Body of pancreas (tissue), 4 donors: ENCODE data around the gene RGMA.

Experiments
- CTCF ChIP-seq, 7 experiments: fragments of 450-650 bp in 4 of 7; fragments of 200-600 bp in 3 of 7; sonication (generic) in 3 of 7; IDR thresholded peaks; one replicate each; pipeline ENCODE4 v1.5.1; 2016 to 2019; ENCODE audit warnings: antibody characterized with exemption in 7 of 7
- POLR2A ChIP-seq, 3 donors: fragments of 450-650 bp; IDR thresholded peaks; one replicate each; pipeline ENCODE4 v1.6.1; 2016; ENCODE audit warnings: antibody characterized with exemption in 3 of 3, mild to moderate bottlenecking in 2 of 3

- no peak for TF ChIP-seq POLR2A (IDR thresholded peaks at IDR 0.05)
- no peak for TF ChIP-seq CTCF (IDR thresholded peaks at IDR 0.05)
Measured at GRCh38 chr15:93070132-93070531, 18.9 kb downstream of the RGMA start.
